Adrenal gland (tissue), 5 donors: ENCODE data around the gene CYB5A.

Source experiments
- POLR2A ChIP-seq, 2 donors: fragments of 450-650 bp; IDR thresholded peaks; one replicate each; pipeline ENCODE4 v1.6.1; 2017; ENCODE audit warnings: antibody characterized with exemption in 2 of 2, mild to moderate bottlenecking in 2 of 2, moderate library complexity in 1 of 2
- TF ChIP-seq, protein P1 (sequence below), 6 experiments: fragments of 450-650 bp in 4 of 6; fragments of 200-600 bp in 2 of 6; sonication (generic) in 1 of 6; IDR thresholded peaks; 1 replicate in 5 of 6; 2 replicates in 1 of 6; pipeline versions ENCODE4 v1.5.1 to v1.8.0; 2016 to 2021; ENCODE audit warnings: antibody characterized with exemption in 6 of 6, mild to moderate bottlenecking in 2 of 6, moderate library complexity in 1 of 6
- donor health status: DM: no; HTN: no; CAD: no.

DNA sequence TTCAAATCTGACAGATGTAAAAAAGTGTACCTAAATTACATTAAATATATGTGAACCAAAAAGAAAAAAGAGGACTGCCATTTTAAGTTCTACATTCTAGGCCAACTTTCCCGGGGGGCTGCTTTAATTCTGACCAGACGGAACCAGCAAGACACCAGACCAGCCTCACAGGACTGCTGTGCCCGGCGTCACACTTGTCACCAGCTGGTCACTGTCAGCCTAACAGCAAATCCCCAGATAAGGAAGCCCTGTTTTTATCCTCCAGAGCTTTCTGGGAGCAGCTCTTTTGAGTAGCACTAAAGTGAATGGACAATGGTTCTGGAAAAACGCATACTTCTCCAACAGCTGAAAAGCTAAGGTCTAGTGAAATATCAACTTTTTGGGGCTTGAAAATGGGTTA lies 35.6 kb downstream of the CYB5A start:
- TF ChIP-seq, protein P1, sequence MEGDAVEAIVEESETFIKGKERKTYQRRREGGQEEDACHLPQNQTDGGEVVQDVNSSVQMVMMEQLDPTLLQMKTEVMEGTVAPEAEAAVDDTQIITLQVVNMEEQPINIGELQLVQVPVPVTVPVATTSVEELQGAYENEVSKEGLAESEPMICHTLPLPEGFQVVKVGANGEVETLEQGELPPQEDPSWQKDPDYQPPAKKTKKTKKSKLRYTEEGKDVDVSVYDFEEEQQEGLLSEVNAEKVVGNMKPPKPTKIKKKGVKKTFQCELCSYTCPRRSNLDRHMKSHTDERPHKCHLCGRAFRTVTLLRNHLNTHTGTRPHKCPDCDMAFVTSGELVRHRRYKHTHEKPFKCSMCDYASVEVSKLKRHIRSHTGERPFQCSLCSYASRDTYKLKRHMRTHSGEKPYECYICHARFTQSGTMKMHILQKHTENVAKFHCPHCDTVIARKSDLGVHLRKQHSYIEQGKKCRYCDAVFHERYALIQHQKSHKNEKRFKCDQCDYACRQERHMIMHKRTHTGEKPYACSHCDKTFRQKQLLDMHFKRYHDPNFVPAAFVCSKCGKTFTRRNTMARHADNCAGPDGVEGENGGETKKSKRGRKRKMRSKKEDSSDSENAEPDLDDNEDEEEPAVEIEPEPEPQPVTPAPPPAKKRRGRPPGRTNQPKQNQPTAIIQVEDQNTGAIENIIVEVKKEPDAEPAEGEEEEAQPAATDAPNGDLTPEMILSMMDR (IDR thresholded peaks at IDR 0.05) = no peak
- TF ChIP-seq POLR2A (IDR thresholded peaks at IDR 0.05) = no peak
